ENCODE data around the gene EFCC1. TPM values are rescaled to one million over a fixed set of nuclear protein-coding genes. Genes with fewer than 3 reads are reported as not detected.
"Not testable (repeated sequence)": the region's sequence is repeated elsewhere in the genome, so short reads cannot be mapped to it uniquely, and the experiment has no call there.

Gene EFCC1
- total and polyA plus RNA-seq, 3 donors from 2014 or later, result 2.6 to 2.9 (median 2.8) TPM

- DNase-seq, result no peak
- H3K27me3 ChIP-seq, result no peaks in the 10 kb centered on the region
- H3K36me3 ChIP-seq (ENCODE audit: low read depth, missing control alignments), result no peaks in the 10 kb centered on the region
- H3K27ac ChIP-seq, result no peak overlapping the region
- H3K4me3 ChIP-seq, result no peak overlapping the region
- TF ChIP-seq POLR2A (IDR thresholded peaks at IDR 0.05) (no peak), CTCF (IDR thresholded peaks at IDR 0.05) (no peak)
- H3K9me3 ChIP-seq, result no peaks in the 10 kb centered on the region
- H3K4me1 ChIP-seq, result peaks cover 9% of the 10 kb centered on the region
- intact Hi-C loops (cut with DNase I; ENCODE audit: low total_unique reads), result no loop called here
- whole genome bisulfite sequencing, 2 donors, result 96 to 97% methylated on average over 12 to 15 of the region's 15 CpGs
Measured at GRCh38 chr3:129063841-129064482, 62.9 kb downstream of the EFCC1 start.

- Histone ChIP-seq H3K27ac (no peak overlapping the region), H3K9me3 (no peaks in the 10 kb centered on the region), H3K27me3 (no peaks in the 10 kb centered on the region), H3K4me3 (no peak overlapping the region), H3K36me3 (ENCODE audit: low read depth, missing control alignments) (no peaks in the 10 kb centered on the region), H3K4me1 (peaks cover 16% of the 10 kb centered on the region)
- 91 to 94% methylated on average over 11 to 14 of the region's 14 CpGs for WGBS, 2 donors
- TF ChIP-seq CTCF (IDR thresholded peaks at IDR 0.05), result no peak
- no peak for TF ChIP-seq POLR2A (IDR thresholded peaks at IDR 0.05)
- intact Hi-C loops (cut with DNase I; ENCODE audit: low total_unique reads), result no loop called here
- DNase-seq, result no peak
Measured at GRCh38 chr3:129065016-129065719, 64.1 kb downstream of the EFCC1 start.

GRCh38 chr3:129065720-129066073 is 64.6 kb downstream of the EFCC1 start:
- Histone ChIP-seq H3K9me3 (no peaks in the 10 kb centered on the region), H3K4me1 (peaks cover 18% of the 10 kb centered on the region), H3K27me3 (no peaks in the 10 kb centered on the region), H3K27ac (no peak overlapping the region), H3K4me3 (no peak overlapping the region), H3K36me3 (ENCODE audit: low read depth, missing control alignments) (no peaks in the 10 kb centered on the region)
- TF ChIP-seq POLR2A (IDR thresholded peaks at IDR 0.05) (no peak), CTCF (IDR thresholded peaks at IDR 0.05) (no peak)
- WGBS, 2 donors, result 74 to 93% methylated on average over 4 of the region's 4 CpGs
- intact Hi-C loops (cut with DNase I; ENCODE audit: low total_unique reads), result no loop called here
- no peak for DNase-seq

DNA sequence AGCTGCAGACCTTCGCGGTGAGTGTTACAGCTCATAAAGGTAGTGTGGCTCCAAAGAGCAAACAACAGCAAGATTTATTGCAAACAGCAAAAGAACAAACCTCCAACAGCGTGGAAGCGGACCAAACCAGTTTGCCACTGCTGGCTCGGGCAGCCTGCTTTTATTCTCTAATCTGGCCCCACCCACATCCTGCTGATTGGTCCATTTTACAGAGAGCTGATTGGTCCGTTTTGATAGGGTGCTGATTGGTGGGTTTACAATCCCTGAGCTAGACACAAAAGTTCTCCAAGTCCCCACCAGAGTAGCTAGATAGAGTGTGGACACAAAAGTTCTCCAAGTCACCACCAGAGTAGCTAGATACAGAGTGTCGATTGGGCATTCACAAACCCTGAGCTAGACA is 66.6 kb downstream of the EFCC1 start:
- DNase-seq, result peak; percentile 60
- WGBS, 2 donors, result 83 to 85% methylated on average over 7 of the region's 7 CpGs
- H3K27me3 ChIP-seq; H3K36me3 ChIP-seq (ENCODE audit: low read depth, missing control alignments); intact Hi-C loops (cut with DNase I; ENCODE audit: low total_unique reads); H3K9me3 ChIP-seq: not testable (repeated sequence)
- Histone ChIP-seq H3K4me3 (peak overlapping the region; percentile 45 to 56), H3K27ac (peak overlapping the region in 1 of 2 donors; percentile 22), H3K4me1 (peaks cover 18% of the 10 kb centered on the region)
- TF ChIP-seq POLR2A (IDR thresholded peaks at IDR 0.05) (peak; percentile 20), CTCF (IDR thresholded peaks at IDR 0.05) (peak in 1 of 3 experiments; percentile 7)
